Breast epithelium (tissue), 4 donors: Measurements from ENCODE around the gene SLC16A6. TPM values are rescaled to one million over a fixed set of nuclear protein-coding genes. Genes with fewer than 3 reads are reported as not detected.
A peak's percentile ranks its signal among the peaks of the same experiment; 100 is the strongest.
"Not testable (repeated sequence)": the region's sequence is repeated elsewhere in the genome, so short reads cannot be mapped to it uniquely, and the experiment has no call there.

Experiments used
- DNase-seq, 2 donors: peaks; one replicate each; pipeline ENCODE4 v3.0.0-alpha.2; 2019; ENCODE audit warnings: low spot score in 2 of 2
- H3K27ac ChIP-seq, 2 donors: fragments of 200-600 bp; sonication (generic) in 1 of 2; one replicate each; pipeline ENCODE4 v1.5.1; 2016 to 2019; ENCODE audit warnings: mild to moderate bottlenecking in 1 of 2
- H3K27me3 ChIP-seq, 2 donors: fragments of 200-600 bp; sonication (generic) in 1 of 2; one replicate each; pipeline versions ENCODE4 v1.5.1 to v1.6.0; 2017 to 2019; ENCODE audit warnings: control low read depth in 1 of 2, mild to moderate bottlenecking in 1 of 2
- H3K36me3 ChIP-seq: fragments of 200-600 bp; one replicate; pipeline ENCODE4 v1.5.1; 2019
- H3K4me1 ChIP-seq, 2 donors: fragments of 200-600 bp; sonication (generic); one replicate each; pipeline ENCODE4 v1.5.1; 2016 to 2019; ENCODE audit warnings: control low read depth in 1 of 2
- H3K4me3 ChIP-seq, 3 donors: fragments of 200-600 bp; sonication (generic); 1 replicate in 2 of 3; 2 replicates in 1 of 3; pipeline ENCODE4 v1.5.1; 2016 to 2019; ENCODE audit warnings: mild to moderate bottlenecking in 3 of 3, moderate library complexity in 2 of 3
- H3K9me3 ChIP-seq, 2 donors: fragments of 200-600 bp; sonication (generic) in 1 of 2; one replicate each; pipeline ENCODE4 v1.5.1; 2016 to 2019; ENCODE audit warnings: control low read depth in 1 of 2
- POLR2A ChIP-seq: fragments of 450-650 bp; IDR thresholded peaks from one replicate; pipeline ENCODE4 v1.6.1; 2016; ENCODE audit warnings: antibody characterized with exemption, mild to moderate bottlenecking, moderate library complexity
- POLR2AphosphoS5 ChIP-seq, 3 donors: sonication (generic); formaldehyde crosslinking; IDR thresholded peaks; one replicate each; pipeline ENCODE4 v1.6.1; 2017; ENCODE audit warnings: antibody characterized with exemption in 3 of 3
- intact Hi-C: fragments of 100-400 bp; cut with DNase I; formaldehyde crosslinking; loops from one replicate; pipeline ENCODE4 v1.15.1; 2023; ENCODE audit warnings: low total_unique reads
- total RNA-seq, 3 donors: library from RNA; depleted of rRNA; stranded (reverse); fragments of >200 nt; gene quantifications; one replicate each; pipeline ENCODE4 v1.1.0, GENCODE V29; 2016
- TF ChIP-seq, protein P1 (sequence below), 3 donors: fragments of 450-650 bp; IDR thresholded peaks; one replicate each; pipeline ENCODE4 v1.5.1; 2016 to 2017; ENCODE audit warnings: antibody characterized with exemption in 3 of 3, mild to moderate bottlenecking in 3 of 3, moderate library complexity in 3 of 3

Gene SLC16A6
- total RNA-seq, 3 donors from 2014 or later, result 0.64 to 4.1 (median 2.3) TPM

DNA sequence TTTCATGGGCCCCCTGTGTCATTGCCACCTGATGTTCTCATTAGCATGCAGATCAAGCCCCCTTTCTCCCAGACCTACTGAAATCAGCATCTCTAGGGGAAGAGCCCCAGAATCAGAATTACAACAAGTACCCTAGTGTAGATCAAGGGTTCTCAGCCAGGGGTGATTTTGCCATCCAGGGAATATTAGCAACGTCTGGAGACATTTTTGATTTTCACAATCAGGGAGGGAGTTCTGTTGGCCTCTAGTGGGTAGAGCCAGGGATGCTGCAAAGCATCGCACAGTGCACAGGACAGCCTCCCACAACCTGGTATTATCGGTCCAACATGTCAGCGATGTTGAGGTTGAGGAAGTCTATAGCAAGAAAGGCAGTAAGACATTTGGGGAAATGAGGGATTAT lies 35.8 kb downstream of the SLC16A6 start:
- no peaks in the 10 kb centered on the region for H3K9me3 ChIP-seq
- no peaks in the 10 kb centered on the region for H3K36me3 ChIP-seq
- TF ChIP-seq POLR2AphosphoS5 (IDR thresholded peaks at IDR 0.05) (no peak), POLR2A (no peak)
- TF ChIP-seq, protein P1, sequence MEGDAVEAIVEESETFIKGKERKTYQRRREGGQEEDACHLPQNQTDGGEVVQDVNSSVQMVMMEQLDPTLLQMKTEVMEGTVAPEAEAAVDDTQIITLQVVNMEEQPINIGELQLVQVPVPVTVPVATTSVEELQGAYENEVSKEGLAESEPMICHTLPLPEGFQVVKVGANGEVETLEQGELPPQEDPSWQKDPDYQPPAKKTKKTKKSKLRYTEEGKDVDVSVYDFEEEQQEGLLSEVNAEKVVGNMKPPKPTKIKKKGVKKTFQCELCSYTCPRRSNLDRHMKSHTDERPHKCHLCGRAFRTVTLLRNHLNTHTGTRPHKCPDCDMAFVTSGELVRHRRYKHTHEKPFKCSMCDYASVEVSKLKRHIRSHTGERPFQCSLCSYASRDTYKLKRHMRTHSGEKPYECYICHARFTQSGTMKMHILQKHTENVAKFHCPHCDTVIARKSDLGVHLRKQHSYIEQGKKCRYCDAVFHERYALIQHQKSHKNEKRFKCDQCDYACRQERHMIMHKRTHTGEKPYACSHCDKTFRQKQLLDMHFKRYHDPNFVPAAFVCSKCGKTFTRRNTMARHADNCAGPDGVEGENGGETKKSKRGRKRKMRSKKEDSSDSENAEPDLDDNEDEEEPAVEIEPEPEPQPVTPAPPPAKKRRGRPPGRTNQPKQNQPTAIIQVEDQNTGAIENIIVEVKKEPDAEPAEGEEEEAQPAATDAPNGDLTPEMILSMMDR (IDR thresholded peaks at IDR 0.05), result no peak
- no peak for DNase-seq
- no peak overlapping the region for H3K27ac ChIP-seq
- H3K27me3 ChIP-seq, result no peaks in the 10 kb centered on the region
- no peak overlapping the region for H3K4me3 ChIP-seq
- intact Hi-C loops, result no loop called here
- H3K4me1 ChIP-seq, result no peaks in the 10 kb centered on the region

- DNase-seq, H3K27me3 ChIP-seq, H3K9me3 ChIP-seq, H3K4me3 ChIP-seq, intact Hi-C loops, H3K27ac ChIP-seq, H3K36me3 ChIP-seq, H3K4me1 ChIP-seq: not testable (repeated sequence)
Observed at GRCh38 chr17:68253426-68253825, 37.5 kb downstream of the SLC16A6 start.

DNA sequence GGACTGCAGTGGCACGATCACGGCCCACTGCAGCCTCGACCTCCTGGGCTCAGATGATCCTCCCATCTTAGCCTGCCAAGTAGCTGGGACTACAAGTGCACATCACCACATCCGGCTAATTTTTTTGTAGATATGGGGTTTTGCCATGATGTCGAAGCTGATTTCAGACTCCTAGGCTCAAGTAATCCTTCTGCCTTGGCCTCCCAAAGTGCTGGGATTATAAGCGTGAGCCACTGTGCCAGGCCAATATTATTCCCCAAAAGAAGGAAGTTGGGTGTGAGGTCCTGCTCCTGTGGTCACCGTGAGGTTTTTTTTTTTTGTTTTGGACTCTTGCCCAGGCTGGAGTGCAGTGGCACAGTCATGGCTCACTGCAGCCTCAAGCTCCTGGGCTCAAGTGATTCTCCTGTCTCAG lies 41.6 kb downstream of the SLC16A6 start:
- no peak for TF ChIP-seq POLR2AphosphoS5 (IDR thresholded peaks at IDR 0.05)
- no peak for TF ChIP-seq POLR2A
- TF ChIP-seq, protein P1 (IDR thresholded peaks at IDR 0.05), result no peak
- no peak overlapping the region for H3K27ac ChIP-seq
- intact Hi-C loops, result no loop called here
- DNase-seq, result peak in 1 of 2 donors; percentile 16
- H3K4me3 ChIP-seq, result no peak overlapping the region
- H3K36me3 ChIP-seq, result no peaks in the 10 kb centered on the region
- no peaks in the 10 kb centered on the region for H3K9me3 ChIP-seq
- H3K27me3 ChIP-seq, result no peaks in the 10 kb centered on the region
- H3K4me1 ChIP-seq, result no peaks in the 10 kb centered on the region

GRCh38 chr17:68248891-68249290 lies 42.0 kb downstream of the SLC16A6 start:
- Histone ChIP-seq H3K4me1 (no peaks in the 10 kb centered on the region), H3K9me3 (no peaks in the 10 kb centered on the region), H3K27me3 (no peaks in the 10 kb centered on the region), H3K4me3 (peak overlapping the region in 2 of 3 donors; percentile 86 to 95), H3K36me3 (no peaks in the 10 kb centered on the region), H3K27ac (peak overlapping the region; percentile 97)
- no peak for DNase-seq
- TF ChIP-seq, protein P1 (IDR thresholded peaks at IDR 0.05), result no peak
- TF ChIP-seq POLR2A (no peak), POLR2AphosphoS5 (IDR thresholded peaks at IDR 0.05) (no peak)
- intact Hi-C loops, result no loop called here

GRCh38 chr17:68248199-68248825 lies 42.6 kb downstream of the SLC16A6 start:
- Histone ChIP-seq H3K36me3 (no peaks in the 10 kb centered on the region), H3K9me3 (no peaks in the 10 kb centered on the region), H3K4me1 (no peaks in the 10 kb centered on the region), H3K4me3 (peak overlapping the region; percentile 73 to 95 (median 86)), H3K27me3 (no peaks in the 10 kb centered on the region), H3K27ac (peak overlapping the region; percentile 97)
- TF ChIP-seq, protein P1 (IDR thresholded peaks at IDR 0.05), result no peak
- TF ChIP-seq POLR2A, result no peak
- TF ChIP-seq POLR2AphosphoS5 (IDR thresholded peaks at IDR 0.05), result no peak
- intact Hi-C loops, result no loop called here
- no peak for DNase-seq
